ENCODE results near the gene BPGM. TPM values are rescaled to one million over a fixed set of nuclear protein-coding genes. Genes with fewer than 3 reads are reported as not detected.

BPGM gene
- total and polyA plus RNA-seq, 2 donors = 19.2 to 31.9 TPM

DNA sequence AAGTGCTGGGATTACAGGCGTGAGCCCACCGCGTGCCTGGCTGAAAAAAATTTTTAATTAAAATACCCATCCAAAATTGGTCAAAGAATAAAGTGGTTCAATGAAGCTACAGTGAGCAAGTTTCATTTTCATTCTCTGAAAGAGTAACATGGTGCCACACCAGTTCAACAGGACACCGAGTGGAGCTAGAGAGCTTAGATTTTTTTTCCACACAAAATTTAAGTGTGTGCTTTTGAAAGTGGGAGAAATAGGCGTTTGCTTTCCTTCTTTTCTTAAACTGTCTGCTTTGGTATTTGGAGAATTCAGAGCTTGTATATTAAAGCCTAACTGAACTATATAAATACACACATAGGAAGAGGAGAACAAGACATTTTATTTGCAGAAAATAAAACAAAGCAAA lies 43.4 kb downstream of the BPGM start:
- Histone ChIP-seq H3K27ac (ENCODE audit: low read depth) (no peak overlapping the region), H3K4me3 (ENCODE audit: low read depth, low read length) (no peak overlapping the region), H3K4me1 (ENCODE audit: insufficient read depth) (no peaks in the 10 kb centered on the region), H3K36me3 (ENCODE audit: insufficient read depth) (no peaks in the 10 kb centered on the region)
- no peak for DNase-seq (ENCODE audit: extremely low spot score)
- 27% methylated on average over 5 of the region's 5 CpGs for WGBS

DNA sequence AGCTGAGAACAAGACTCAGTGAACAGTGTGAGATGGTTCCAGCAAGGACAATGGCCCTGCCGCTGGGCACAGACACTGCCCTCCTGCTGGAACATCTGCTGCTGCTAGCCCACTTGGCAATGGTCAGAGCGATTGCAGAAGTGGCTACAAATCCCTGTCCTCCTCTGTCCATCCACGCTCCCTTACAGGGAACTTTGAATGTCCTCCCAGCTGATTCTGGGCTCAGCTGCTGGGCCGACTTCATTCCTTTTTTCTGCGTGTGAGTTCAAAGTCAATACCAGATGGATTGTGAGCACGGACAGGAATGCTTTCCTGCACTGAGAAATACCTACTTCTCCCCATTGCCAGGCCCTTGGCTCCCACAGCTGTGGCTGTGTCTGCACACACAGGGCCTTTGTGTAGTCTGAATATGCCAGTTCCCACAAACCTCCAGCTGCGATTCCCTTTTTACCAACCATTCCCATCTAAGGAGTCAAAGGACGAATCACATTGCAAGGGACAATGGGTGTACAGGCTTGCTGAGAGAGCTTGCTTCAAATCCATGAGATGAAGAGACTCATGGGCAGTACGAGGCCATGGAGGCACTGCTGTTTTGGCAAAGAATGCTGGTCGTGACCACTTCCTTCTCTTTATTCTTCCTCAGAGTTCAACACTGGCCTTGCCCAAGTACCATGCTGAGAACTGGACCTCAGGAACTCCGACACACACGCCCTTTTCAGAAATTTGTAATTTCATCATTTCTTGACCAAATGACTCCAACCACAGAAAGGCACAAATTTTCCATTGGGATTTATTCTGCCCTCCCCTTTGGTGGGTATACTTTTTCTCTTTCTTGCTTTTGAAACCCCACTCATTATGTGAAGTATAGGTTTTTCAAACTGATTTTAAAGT lies 44.2 kb downstream of the BPGM start:
- WGBS = 67% methylated on average over 12 of the region's 12 CpGs
- Histone ChIP-seq H3K36me3 (ENCODE audit: insufficient read depth) (no peaks in the 10 kb centered on the region), H3K27ac (ENCODE audit: low read depth) (no peak overlapping the region), H3K4me3 (ENCODE audit: low read depth, low read length) (no peak overlapping the region), H3K4me1 (ENCODE audit: insufficient read depth) (no peaks in the 10 kb centered on the region)
- DNase-seq (ENCODE audit: extremely low spot score) = no peak

DNA sequence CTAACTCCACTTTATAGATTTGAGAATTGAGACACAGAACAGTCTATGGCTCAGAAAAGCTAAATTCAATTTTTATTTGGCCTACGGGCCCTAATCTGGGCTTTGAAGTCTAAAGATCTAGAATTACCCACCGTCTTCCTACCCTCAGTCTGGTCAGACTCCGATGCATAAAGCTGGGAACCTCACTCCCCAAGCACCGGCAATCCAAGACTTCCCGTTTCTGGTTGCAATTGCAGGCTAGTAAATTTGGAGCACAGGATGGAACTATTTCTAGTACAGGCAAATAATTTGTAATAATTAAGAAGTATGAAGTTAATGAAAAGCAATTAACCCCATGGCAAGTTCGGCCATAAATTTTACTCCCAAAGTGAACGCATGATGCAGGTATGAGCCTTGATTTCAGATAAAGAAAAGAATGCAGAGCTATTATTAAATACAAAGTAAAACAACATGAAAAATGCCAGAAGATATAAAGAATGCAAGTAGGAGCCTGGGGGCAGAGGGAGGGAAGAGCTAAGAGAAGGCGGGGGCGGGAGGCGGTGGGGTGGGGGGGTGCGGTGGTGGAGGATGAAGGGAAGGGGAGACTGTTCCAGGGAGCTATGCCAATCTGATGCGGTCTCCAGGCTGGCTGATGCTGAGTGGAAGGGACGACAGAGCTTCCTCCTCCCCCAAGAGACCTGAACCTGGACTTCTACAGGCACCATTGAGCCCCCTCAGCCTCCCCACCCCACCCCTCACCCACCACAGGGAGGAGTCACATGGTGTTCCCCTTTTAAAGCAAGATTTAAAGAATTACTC lies 45.1 kb downstream of the BPGM start:
- DNase-seq (ENCODE audit: extremely low spot score) = no peak
- Histone ChIP-seq H3K36me3 (ENCODE audit: insufficient read depth) (no peaks in the 10 kb centered on the region), H3K4me3 (ENCODE audit: low read depth, low read length) (no peak overlapping the region), H3K27ac (ENCODE audit: low read depth) (no peak overlapping the region), H3K4me1 (ENCODE audit: insufficient read depth) (no peaks in the 10 kb centered on the region)
- WGBS = 44% methylated on average over 13 of the region's 13 CpGs

DNA sequence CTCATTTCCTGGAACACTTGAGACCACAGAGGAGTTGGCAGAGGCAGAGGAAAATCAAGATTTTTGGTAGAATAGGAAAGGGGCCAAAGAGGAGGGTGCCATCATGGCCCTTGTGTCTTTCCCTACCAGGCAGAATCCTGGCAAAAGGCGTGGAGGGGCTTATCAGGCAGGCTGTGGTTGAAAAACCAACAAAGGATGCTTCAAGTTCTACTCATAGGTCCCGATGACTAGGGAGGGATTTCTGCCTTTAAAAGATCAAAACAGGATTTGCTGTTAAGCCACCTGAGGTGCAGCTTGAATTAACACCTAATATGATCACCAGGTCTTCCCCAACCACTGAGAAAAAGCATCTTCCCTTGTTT lies 45.7 kb downstream of the BPGM start:
- no peak overlapping the region for H3K27ac ChIP-seq (ENCODE audit: low read depth)
- 46% methylated on average over 2 of the region's 2 CpGs for WGBS
- no peaks in the 10 kb centered on the region for H3K36me3 ChIP-seq (ENCODE audit: insufficient read depth)
- H3K4me1 ChIP-seq (ENCODE audit: insufficient read depth) = no peaks in the 10 kb centered on the region
- H3K4me3 ChIP-seq (ENCODE audit: low read depth, low read length) = no peak overlapping the region
- DNase-seq (ENCODE audit: extremely low spot score) = no peak

DNA sequence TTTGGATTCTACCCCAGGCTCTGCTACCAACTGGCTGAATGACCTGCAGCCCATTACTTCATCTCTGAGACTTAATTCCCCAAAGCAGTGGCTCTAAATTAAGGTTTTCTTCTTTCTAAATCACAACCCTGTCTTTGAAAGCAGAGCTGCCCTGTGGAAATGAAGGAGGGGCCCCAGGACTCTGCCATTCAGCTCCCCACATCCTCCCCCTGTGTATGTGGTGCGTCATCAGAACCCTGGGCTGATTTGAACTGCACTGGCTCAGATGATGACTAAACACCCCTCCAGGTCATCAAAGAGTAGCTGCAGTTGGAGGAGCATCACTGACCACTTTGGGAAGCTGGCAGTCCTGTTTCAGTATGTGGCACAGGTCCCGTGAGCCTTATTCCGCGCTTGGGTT lies 46.6 kb downstream of the BPGM start:
- Histone ChIP-seq H3K36me3 (ENCODE audit: insufficient read depth) (no peaks in the 10 kb centered on the region), H3K4me3 (ENCODE audit: low read depth, low read length) (no peak overlapping the region), H3K4me1 (ENCODE audit: insufficient read depth) (no peaks in the 10 kb centered on the region), H3K27ac (ENCODE audit: low read depth) (no peak overlapping the region)
- 93% methylated on average over 4 of the region's 4 CpGs for WGBS
- DNase-seq (ENCODE audit: extremely low spot score) = no peak

DNA sequence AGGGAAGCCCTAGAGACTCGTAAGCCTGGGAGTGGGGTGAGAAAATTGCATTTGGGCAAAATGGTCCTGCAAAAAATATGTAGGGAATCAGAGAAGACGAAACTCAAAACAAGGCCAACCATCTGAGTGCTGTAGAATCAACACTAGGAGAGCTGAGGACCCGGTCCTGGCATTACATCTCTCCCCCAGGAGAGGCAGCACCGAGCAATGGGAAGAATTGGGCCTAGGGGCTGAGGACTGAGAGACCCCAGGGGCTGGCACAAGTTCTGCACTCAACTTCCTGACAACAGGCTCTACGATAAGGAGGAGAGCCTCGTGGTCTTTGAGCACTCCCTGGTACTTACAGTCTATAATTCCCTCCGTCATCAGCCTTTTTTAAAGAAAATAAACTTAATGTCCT lies 47.6 kb downstream of the BPGM start:
- H3K4me1 ChIP-seq (ENCODE audit: insufficient read depth) = no peaks in the 10 kb centered on the region
- no peak for DNase-seq (ENCODE audit: extremely low spot score)
- H3K36me3 ChIP-seq (ENCODE audit: insufficient read depth) = no peaks in the 10 kb centered on the region
- no peak overlapping the region for H3K27ac ChIP-seq (ENCODE audit: low read depth)
- WGBS = 79% methylated on average over 7 of the region's 7 CpGs
- no peak overlapping the region for H3K4me3 ChIP-seq (ENCODE audit: low read depth, low read length)

DNA sequence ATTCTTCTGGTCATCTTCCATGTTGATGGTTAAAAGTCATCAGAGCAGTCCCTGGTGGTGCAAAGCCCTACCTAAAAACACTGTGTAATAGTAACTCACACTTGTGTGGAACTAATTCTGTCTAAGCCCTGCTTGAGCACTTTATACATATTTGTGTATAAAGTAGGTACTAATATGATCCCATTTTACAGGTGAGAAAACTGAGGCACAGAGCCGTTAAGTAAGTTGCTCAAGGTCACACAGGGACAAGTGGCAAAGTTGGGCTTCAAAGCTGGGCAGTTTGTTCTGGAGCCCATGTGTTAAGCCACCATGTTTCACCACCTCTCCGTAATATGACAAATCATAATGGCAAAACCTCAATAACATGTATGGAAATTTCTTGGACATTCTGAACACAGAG lies 48.1 kb downstream of the BPGM start:
- no peaks in the 10 kb centered on the region for H3K4me1 ChIP-seq (ENCODE audit: insufficient read depth)
- WGBS = 98% methylated on average over 2 of the region's 2 CpGs
- DNase-seq (ENCODE audit: extremely low spot score) = no peak
- no peaks in the 10 kb centered on the region for H3K36me3 ChIP-seq (ENCODE audit: insufficient read depth)
- no peak overlapping the region for H3K4me3 ChIP-seq (ENCODE audit: low read depth, low read length)
- H3K27ac ChIP-seq (ENCODE audit: low read depth) = no peak overlapping the region

DNA sequence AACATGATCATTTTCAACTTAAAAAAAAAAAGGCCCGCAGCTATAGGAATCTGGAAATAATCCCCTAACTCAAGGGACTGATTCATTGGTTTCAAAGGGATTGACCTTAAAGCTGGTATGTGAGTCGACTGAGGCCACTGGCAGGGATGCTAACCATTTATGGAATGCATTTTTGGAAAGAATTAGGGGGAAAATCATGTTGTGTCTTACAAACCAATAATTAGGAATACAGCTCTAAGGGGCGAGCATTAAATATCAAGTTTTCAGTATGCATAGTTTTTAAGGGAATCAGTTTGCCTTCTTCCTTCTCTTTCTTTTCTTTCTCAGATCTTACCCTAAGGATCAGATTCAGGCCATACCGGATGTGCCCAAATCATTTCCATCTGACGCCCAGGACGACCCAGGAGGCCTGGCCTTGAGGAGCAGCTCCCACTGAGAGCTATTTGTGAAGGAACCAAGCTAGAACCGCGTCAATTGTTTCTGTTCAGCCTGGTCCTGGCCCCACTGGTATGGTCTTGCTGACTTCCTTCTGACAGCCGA lies 48.7 kb downstream of the BPGM start:
- no peak overlapping the region for H3K4me3 ChIP-seq (ENCODE audit: low read depth, low read length)
- no peak overlapping the region for H3K27ac ChIP-seq (ENCODE audit: low read depth)
- whole genome bisulfite sequencing = 51% methylated on average over 9 of the region's 9 CpGs
- H3K4me1 ChIP-seq (ENCODE audit: insufficient read depth) = no peaks in the 10 kb centered on the region
- H3K36me3 ChIP-seq (ENCODE audit: insufficient read depth) = no peaks in the 10 kb centered on the region
- DNase-seq (ENCODE audit: extremely low spot score) = no peak

DNA sequence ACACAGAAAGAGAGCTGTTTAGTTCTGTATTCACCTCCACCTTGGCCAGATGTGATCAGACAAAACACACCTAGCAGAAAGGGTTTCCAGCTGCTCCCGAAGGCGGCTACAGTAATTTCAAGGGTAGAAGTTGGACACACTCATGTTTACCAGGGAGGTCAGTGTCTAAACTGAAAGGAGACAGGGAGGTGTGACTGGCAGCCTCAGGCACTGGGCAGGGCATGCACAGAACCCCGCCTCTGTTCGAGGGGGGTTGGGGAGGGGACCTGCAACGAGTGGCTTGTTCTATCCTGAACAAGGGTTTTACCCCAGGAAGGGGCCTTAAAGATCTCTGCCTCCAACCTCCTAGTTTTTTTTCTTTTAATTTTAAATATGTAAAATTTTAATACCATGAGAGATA lies 49.6 kb downstream of the BPGM start:
- no peak overlapping the region for H3K4me3 ChIP-seq (ENCODE audit: low read depth, low read length)
- H3K36me3 ChIP-seq (ENCODE audit: insufficient read depth) = no peaks in the 10 kb centered on the region
- H3K27ac ChIP-seq (ENCODE audit: low read depth) = no peak overlapping the region
- no peaks in the 10 kb centered on the region for H3K4me1 ChIP-seq (ENCODE audit: insufficient read depth)
- WGBS = 85% methylated on average over 5 of the region's 5 CpGs
- no peak for DNase-seq (ENCODE audit: extremely low spot score)

DNA sequence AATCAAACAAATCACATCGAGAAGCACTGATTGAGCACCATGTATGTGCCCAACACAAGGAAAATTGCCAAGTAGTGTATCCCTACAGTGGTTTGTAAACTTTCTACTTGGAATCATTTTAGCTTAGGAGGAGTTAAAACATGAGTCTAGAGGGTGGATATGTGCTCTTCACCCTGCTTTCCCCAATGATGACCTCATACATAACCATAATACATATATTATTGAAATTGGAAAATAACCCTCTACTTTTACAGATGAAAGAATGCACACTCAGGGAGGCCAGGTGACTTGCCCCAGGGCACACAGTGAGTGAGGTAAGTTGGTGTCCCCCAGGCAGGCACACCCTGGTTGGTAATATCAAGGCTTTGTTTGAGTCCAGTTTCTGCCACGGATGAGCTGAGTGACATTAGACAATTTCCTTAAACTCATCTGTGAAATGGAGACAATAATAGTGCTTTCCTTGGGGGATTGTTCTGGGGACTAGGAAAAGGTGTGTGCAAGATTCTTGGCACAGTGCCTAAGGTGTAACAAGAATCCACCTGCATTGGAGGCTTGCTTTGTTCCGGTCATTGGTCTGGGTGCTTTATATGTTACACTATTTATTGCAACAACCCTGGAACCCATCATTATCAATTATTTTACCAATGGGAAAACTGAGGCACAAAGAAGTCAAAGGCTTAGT lies 50.7 kb downstream of the BPGM start:
- 92% methylated on average over 3 of the region's 3 CpGs for WGBS
- H3K4me3 ChIP-seq (ENCODE audit: low read depth, low read length) = no peak overlapping the region
- H3K36me3 ChIP-seq (ENCODE audit: insufficient read depth) = no peaks in the 10 kb centered on the region
- no peak overlapping the region for H3K27ac ChIP-seq (ENCODE audit: low read depth)
- H3K4me1 ChIP-seq (ENCODE audit: insufficient read depth) = no peaks in the 10 kb centered on the region
- no peak for DNase-seq (ENCODE audit: extremely low spot score)

DNA sequence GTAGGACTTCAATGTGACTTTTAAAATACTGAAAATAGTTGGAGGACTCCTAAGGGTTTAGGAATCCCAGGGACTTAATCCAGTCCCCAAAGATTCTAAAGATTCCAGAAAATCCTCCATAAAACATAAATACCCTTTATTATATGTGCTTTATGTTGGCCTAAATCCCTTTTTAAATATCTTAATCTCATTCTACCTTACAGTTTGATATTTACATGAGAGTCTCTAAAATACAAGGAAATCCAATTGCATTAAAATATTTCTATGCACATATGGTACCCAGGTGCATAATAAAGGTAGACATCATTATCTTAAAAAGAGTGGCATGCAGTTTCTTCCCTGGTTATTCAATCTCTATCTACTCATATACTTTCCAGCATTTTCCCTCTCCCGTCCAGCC lies 51.8 kb downstream of the BPGM start:
- H3K36me3 ChIP-seq (ENCODE audit: insufficient read depth) = no peaks in the 10 kb centered on the region
- H3K4me1 ChIP-seq (ENCODE audit: insufficient read depth) = no peaks in the 10 kb centered on the region
- no peak for DNase-seq (ENCODE audit: extremely low spot score)
- H3K27ac ChIP-seq (ENCODE audit: low read depth) = no peak overlapping the region
- no peak overlapping the region for H3K4me3 ChIP-seq (ENCODE audit: low read depth, low read length)
- 100% methylated on average over 1 of the region's 1 CpG for WGBS

DNA sequence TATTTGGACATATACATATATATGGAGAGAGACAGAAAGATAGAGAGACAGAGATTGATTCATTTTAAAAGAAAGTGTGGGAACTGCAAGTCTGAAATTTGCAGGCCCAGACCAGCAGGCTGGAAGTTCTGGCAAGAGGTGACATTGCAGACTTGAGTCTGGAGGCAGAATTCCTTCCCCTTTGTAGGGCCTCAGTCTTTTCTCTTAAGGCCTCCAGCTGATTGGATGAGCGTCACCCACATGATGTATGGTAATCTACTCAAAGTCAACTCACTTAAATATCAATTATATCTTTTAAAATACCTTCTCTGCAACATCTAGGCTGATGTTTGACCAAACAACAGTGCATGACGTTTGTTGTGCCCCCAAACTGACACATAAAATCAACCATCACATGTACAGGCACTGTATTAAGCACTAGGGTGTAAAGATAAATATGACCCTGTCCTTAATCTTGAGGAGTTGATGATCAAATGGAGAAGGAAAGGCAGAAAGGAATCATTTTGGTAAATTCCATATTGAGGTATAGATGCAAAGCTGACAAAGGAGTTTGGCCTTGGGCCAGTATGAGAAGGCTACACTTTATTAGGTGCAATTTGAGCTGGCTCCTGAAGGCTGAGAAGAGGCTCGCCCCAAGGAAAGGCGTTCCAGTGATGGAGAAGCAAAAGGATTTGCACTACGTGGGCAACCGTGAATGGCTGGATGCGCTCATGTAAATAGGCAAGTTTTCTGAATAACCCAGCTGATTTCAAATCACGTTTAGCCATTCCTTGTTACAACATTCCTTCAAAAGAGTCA lies 52.6 kb downstream of the BPGM start:
- WGBS = 79% methylated on average over 8 of the region's 8 CpGs
- Histone ChIP-seq H3K4me1 (ENCODE audit: insufficient read depth) (no peaks in the 10 kb centered on the region), H3K4me3 (ENCODE audit: low read depth, low read length) (no peak overlapping the region), H3K27ac (ENCODE audit: low read depth) (no peak overlapping the region), H3K36me3 (ENCODE audit: insufficient read depth) (no peaks in the 10 kb centered on the region)
- DNase-seq (ENCODE audit: extremely low spot score) = no peak

DNA sequence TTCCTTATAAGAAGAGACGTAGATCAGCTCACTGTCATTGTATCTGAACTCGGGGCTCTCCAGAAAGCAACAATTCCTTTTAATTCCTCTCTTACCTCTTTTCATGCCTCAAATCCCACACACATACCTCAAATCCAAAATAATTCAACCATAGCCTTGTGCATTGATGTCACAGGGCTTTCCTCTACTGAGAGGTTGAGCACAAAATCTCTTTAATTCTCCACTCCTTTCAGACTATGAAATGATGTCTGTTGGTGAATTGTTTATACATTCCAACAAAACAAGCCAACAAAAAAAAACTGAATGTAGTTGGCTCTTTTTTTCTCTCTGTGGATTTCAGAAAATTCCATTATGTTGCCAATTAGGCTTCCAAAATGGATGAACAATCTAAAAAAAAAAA lies 53.2 kb downstream of the BPGM start:
- Histone ChIP-seq H3K4me3 (ENCODE audit: low read depth, low read length) (no peak overlapping the region), H3K36me3 (ENCODE audit: insufficient read depth) (no peaks in the 10 kb centered on the region), H3K4me1 (ENCODE audit: insufficient read depth) (no peaks in the 10 kb centered on the region), H3K27ac (ENCODE audit: low read depth) (no peak overlapping the region)
- DNase-seq (ENCODE audit: extremely low spot score) = no peak
- WGBS = 72% methylated on average over 2 of the region's 2 CpGs
